Mucosa of descending colon (tissue), 3 donors: ENCODE data around the gene RUSF1. TPM values are rescaled to one million over a fixed set of nuclear protein-coding genes. Genes with fewer than 3 reads are reported as not detected.

Experiments used
- ATAC-seq: fragments of 200-7000 bp; cut with Tn5 transposase; one replicate; pipeline ENCODE4 v1.9.1; 2020; ENCODE audit warnings: mild to moderate bottlenecking, moderate library complexity
- DNase-seq, 3 donors: peaks; one replicate each; pipeline ENCODE4 v3.0.0-alpha.2; 2020
- H3K36me3 ChIP-seq: fragments of 200-600 bp; one replicate; pipeline ENCODE4 v1.8.0; 2021; ENCODE audit warnings: low read depth, mild to moderate bottlenecking
- H3K4me1 ChIP-seq: fragments of 200-600 bp; one replicate; pipeline ENCODE4 v1.8.0; 2021; ENCODE audit warnings: low read depth, mild to moderate bottlenecking
- H3K4me3 ChIP-seq: fragments of 200-600 bp; one replicate; pipeline ENCODE4 v1.8.0; 2021; ENCODE audit warnings: mild to moderate bottlenecking
- H3K9me3 ChIP-seq: fragments of 200-600 bp; one replicate; pipeline ENCODE4 v1.8.0; 2021; ENCODE audit warnings: mild to moderate bottlenecking
- CTCF ChIP-seq: fragments of 200-600 bp; IDR thresholded peaks from one replicate; pipeline ENCODE4 v1.8.0; 2022; ENCODE audit warnings: antibody characterized with exemption, mild to moderate bottlenecking
- intact Hi-C, 2 donors: fragments of 100-400 bp; cut with DNase I in 1 of 2; cut with micrococcal nuclease in 1 of 2; formaldehyde crosslinking; loops; one replicate each; pipeline versions ENCODE4 v1.11.0 to v1.11.1; 2022; cut with DNase I, micrococcal nuclease
- total RNA-seq, 3 donors: library from RNA; stranded (reverse); fragmentation: NEBNext Ultra II Directional in 2 of 3; extraction: Animal tissue kit (Norgen Biotek cat#: 25700) in 2 of 3; gene quantifications; one replicate each; pipeline versions ENCODE4 v1.2.1 to v1.2.4, GENCODE V29; 2021 to 2023
- donor health status: DM: no; HTN: no; CAD: no; lungs with moderate emphysema.
- donor health status: DM: no; HTN: no; CAD: no.
- donor health status: DM: no; HTN: yes; CAD: no.

The RUSF1 gene
- total RNA-seq, 3 donors from 2014 or later: 48.3 to 66.7 (median 51.7) TPM

GRCh38 chr16:31493506-31494125 is 14.6 kb downstream of the RUSF1 start:
- Histone ChIP-seq H3K4me1 (no peaks in the 10 kb centered on the region), H3K36me3 (no peaks in the 10 kb centered on the region), H3K9me3 (no peaks in the 10 kb centered on the region), H3K4me3 (no peak overlapping the region)
- DNase-seq (no peak), ATAC-seq (no peak)
- intact Hi-C loops: no loop called here
- TF ChIP-seq CTCF: no peak

- Histone ChIP-seq H3K4me1 (peaks cover 12% of the 10 kb centered on the region), H3K4me3 (no peak overlapping the region), H3K36me3 (no peaks in the 10 kb centered on the region), H3K9me3 (no peaks in the 10 kb centered on the region)
- TF ChIP-seq CTCF: no peak
- DNase-seq: no peak
- no peak for ATAC-seq
- intact Hi-C loops: no loop called here
Observed at GRCh38 chr16:31491778-31492418, 16.3 kb downstream of the RUSF1 start.

- Histone ChIP-seq H3K9me3 (no peaks in the 10 kb centered on the region), H3K4me1 (peaks cover 17% of the 10 kb centered on the region), H3K4me3 (no peak overlapping the region), H3K36me3 (no peaks in the 10 kb centered on the region)
- TF ChIP-seq CTCF: no peak
- ATAC-seq (no peak), DNase-seq (no peak)
- intact Hi-C loops: no loop called here
Observed at GRCh38 chr16:31489616-31490584, 18.3 kb downstream of the RUSF1 start.

- ATAC-seq: no peak
- intact Hi-C loops: no loop called here
Observed at GRCh38 chr16:31489298-31489564, 19.0 kb downstream of the RUSF1 start.

More at GRCh38 chr16:31489298-31489564, 19.0 kb downstream of the RUSF1 start:
- DNase-seq: no peak
- Histone ChIP-seq H3K4me1 (peaks cover 20% of the 10 kb centered on the region), H3K9me3 (no peaks in the 10 kb centered on the region), H3K4me3 (no peak overlapping the region), H3K36me3 (no peaks in the 10 kb centered on the region)
- no peak for TF ChIP-seq CTCF
